HG03045 (cell line): ENCODE data around the gene CDH4.

Experiments
- ATAC-seq: cut with Tn5 transposase; IDR thresholded peaks from one replicate; pipeline ENCODE4 v1.9.1; 2021; ENCODE audit warnings: mild to moderate bottlenecking, moderate library complexity; ENCODE audit not compliant: unreplicated experiment

The CDH4 gene

GRCh38 chr20:61434341-61434781 lies 182.3 kb downstream of the CDH4 start:
- ATAC-seq: no peak

DNA sequence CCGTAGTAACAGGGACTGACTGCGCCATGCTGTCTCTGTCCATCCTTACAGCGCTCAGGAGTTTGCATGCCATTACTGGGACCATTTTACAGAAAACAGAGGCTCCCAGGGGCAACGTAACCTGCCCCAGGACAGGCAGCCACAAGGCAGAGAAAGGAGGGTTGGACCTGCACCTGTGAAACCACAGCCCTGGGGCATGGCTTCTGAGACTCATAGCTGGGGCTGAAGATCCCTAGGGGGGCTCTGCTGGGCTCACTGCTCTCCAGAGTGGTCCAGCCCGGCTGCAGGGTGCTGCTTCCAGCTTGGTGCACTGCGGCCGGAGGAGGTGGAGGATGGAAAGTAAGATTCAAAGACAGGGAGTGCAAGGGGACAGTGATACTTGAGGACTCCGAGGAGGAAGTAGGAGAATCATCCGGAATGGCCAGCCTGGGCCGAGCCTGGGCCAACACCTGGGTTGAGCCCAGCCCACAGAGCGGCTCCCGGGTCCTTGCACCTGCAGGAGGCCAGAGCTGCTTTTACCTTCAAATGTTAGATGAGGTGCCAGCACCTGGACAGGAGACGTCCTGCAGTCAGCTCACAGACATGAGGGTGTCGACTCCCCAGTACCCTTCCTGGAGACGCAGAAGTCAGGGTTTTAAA lies 183.2 kb downstream of the CDH4 start:
- no peak for ATAC-seq

GRCh38 chr20:61435823-61436220 lies 183.8 kb downstream of the CDH4 start:
- no peak for ATAC-seq

- ATAC-seq: no peak
Observed at GRCh38 chr20:61436283-61436666, 184.2 kb downstream of the CDH4 start.

GRCh38 chr20:61436667-61437279 lies 184.7 kb downstream of the CDH4 start:
- no peak for ATAC-seq

DNA sequence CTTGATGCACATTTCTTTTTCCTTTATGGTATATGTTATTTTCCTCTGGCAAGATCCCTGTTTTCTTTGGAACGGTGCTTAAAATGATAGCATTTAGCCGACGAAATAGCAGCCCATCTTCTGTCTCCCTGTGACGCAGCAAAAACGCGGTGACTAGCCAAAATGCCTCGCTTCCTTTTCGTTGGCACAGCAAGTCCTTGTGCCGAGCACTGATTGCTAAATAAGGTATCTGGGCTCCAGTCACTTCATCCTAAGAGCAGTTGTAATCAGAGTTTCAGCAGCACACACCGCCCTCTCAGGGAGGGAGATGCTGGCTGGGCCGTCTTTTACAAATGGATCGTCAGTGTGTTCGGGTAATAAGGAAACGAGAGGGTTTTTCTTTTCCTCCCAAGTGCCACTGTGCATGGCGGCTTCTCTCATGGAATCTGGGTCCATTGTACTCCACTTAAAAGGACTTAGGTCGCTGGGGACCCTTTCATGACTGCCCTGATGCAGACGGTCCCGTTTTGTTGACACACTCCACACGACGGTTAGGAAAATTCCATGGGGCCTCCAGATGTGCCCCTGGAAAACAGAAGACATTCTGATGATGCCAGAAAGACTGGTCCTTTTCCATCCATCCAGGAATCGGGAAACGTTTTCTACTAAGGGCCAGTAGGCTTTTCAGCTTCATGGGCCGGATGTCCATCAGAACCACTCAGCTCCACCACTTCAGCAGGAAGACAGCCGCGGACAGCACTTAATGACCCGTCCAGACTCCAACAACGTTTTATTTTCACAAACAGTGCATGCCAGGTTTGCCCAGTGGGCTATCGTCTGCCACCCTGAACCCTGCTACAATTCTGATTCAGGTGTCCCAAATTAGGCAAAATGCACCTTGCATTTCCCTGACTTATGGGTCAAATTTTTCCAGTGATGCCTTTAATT lies 185.5 kb downstream of the CDH4 start:
- ATAC-seq: no peak

DNA sequence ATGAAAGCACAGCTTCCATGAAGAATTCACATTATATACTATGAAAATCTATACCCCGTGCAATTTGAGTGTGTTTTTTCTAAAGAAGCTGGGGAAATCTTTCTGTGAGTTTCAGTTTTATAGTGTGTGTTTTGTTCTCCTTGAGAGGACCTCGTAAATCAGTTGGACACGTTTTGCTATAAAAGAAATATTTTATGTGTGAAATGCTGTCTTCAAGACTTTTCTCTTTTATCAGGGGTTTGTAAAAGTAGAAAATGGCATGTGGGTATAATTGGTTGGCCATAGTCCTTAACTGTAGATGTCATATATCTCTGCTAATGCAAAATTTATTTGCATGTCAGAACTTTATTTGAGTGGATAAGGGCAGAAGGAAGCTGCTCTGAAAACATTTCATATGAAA lies 186.2 kb downstream of the CDH4 start:
- ATAC-seq: no peak

- ATAC-seq: no peak
Observed at GRCh38 chr20:61439251-61439650, 187.2 kb downstream of the CDH4 start.

GRCh38 chr20:61440548-61441055 lies 188.5 kb downstream of the CDH4 start:
- ATAC-seq: no peak

DNA sequence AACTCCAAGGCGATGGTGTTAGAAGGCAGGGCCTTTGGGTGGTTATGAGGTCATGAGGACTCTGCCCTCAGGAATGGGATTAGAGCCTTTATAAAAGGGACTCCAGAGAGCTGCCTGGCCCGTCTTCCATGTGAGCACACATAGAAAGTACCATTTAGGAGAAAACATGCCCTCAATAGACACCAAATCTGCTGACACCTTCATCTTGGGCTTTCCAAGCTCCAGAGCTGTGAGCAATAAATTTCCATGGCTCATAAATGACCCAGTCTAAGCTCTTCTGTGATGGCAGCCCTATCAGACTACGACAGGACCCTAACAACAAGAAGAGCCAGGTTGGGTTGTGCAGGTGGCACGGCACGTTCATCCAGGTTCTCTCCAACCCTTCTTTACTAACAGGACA lies 189.5 kb downstream of the CDH4 start:
- ATAC-seq: no peak

DNA sequence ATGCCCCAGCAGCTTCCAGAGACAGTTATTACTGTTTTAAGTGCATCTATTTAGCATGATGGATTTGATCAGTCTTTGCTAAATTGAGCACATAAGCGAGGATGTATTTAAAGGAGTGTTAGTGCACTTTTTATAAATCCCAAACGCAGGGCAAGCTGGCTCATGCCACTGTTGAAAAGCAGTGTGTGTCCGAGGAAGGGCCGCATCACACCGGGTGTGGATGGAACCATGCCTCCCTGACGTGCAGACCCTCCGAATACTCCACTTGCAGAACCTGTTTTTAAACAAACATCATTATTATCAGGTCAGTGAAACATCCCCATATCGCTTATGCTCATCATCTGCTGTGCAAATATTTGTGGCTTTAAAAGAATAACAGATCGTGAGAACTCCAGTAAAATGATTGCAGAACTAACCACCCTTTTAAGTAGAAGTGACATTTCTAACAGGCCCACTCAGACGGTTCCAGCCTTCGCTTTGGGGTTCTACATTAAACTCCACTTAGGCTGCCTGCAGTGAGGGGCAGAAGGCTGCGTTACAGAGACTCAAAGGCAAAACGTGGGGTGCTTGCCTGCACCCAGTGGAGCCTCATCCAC lies 190.1 kb downstream of the CDH4 start:
- no peak for ATAC-seq

GRCh38 chr20:61442718-61443117 lies 190.7 kb downstream of the CDH4 start:
- no peak for ATAC-seq

- no peak for ATAC-seq
Observed at GRCh38 chr20:61443443-61444126, 191.5 kb downstream of the CDH4 start.

DNA sequence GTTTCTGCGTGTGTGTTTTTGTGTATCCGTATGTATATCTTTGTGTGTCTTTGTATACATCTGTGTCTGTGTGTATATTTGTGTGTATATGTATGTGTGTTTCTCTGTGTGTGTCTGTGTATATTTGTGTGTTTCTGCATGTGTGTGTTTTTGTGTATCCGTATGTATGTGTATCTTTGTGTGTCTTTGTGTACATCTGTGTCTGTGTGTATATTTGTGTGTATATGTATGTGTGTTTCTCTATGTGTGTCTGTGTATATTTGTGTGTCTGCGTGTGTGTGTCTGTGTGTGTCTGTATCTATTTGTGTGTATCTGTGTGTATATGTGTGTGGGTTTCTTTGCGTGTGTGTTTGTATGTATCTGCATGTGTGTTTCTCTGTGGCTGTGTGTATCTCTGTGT lies 192.6 kb downstream of the CDH4 start:
- ATAC-seq: no peak

DNA sequence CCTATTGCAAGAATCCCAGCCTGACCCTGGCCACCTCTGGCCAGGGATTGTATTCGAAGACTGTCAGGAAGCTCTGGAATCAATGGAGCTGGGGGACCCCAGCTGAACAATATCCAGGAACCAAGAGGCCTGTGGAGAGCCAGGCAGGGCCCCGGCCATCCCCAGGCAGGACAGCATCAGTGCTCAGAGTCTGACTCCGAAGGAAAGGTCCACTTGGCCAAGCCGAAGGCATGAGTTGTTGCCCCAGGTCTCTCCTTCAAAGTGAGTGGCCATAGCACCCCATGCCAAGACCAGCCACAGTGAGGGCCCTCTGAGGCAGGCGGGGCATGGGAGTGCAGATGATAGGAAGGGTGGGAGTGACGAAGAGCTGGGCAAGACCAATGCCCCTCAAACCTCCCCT lies 193.1 kb downstream of the CDH4 start:
- ATAC-seq: no peak

DNA sequence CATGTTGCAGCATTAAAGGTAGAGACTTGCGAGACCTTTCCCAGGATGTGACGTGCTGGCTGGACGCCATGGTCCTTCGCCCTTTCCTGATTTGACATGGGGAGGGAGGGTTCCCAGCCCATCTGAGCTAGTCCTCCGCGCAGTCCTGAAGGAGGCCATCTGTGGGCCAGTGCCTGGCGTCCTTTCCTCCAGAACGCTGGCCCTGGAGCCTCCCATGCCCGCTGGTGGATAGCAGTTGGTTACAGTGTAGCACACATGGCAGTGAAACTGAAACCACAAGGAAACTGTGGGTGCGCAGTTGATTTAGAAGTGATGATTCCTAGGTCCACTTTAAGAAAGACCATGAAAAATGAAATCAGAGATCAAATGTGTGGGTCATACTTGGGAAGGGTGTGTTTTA lies 193.7 kb downstream of the CDH4 start:
- ATAC-seq: no peak

DNA sequence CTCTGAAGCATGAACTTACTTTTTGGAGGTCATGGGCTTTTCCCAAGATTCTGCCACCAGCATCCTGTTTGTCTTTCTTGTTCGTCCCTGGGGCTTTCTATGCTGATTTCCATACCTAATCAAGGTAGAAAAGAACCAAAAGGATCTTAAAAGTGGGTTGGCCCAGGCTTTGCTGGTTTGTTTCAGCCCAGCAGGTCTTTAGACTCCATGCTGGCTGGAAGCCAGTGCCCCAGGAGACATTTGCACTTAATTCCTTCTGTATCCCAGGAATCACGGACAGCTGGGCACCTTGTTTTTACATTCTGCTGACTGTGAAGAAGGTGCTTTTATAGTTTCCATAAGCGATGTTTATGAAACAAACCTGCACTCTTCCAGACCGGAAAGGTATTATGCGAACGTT lies 195.9 kb downstream of the CDH4 start:
- ATAC-seq: no peak

GRCh38 chr20:61448386-61448785 lies 196.3 kb downstream of the CDH4 start:
- ATAC-seq: no peak

GRCh38 chr20:61449057-61449609 lies 197.1 kb downstream of the CDH4 start:
- ATAC-seq: no peak

GRCh38 chr20:61449916-61450315 lies 197.9 kb downstream of the CDH4 start:
- no peak for ATAC-seq
